ENCODE measurements around the gene ANKRD17.

- no peak for TF ChIP-seq CTCF (IDR thresholded peaks at IDR 0.05)
- no peak for TF ChIP-seq POLR2A (IDR thresholded peaks at IDR 0.05)
These were observed 52.4 kb downstream of the ANKRD17 start for GRCh38 chr4:73206236-73206635.

Data from right lobe of liver (tissue), 4 donors.